ENCODE measurements around the gene ST6GALNAC3. TPM values are rescaled to one million over a fixed set of nuclear protein-coding genes. Genes with fewer than 3 reads are reported as not detected.

The ST6GALNAC3 gene
- total RNA-seq, 1 donor from 2014 or later: 5.6 TPM

DNA sequence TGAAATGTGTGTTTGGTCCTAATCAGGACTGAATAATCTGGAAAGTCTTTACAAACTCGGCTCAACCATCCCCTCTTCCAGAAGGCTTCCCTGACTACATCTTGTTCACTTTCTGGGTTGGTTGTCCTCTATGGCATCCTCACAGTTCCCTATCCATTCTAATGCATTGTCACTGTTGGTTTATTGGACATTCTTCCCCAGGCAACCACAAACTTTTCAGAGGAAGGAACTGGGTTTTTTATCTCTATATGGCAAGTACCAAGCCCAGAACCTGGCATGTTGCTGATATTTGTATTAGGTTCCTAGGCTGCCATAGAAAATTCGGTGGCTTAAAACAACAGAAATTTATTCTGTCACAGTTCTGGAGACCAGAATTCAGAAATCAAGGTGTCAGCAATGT, 429.2 kb downstream of the ST6GALNAC3 start:
- intact Hi-C loops (cut with DNase I): no loop called here

DNA sequence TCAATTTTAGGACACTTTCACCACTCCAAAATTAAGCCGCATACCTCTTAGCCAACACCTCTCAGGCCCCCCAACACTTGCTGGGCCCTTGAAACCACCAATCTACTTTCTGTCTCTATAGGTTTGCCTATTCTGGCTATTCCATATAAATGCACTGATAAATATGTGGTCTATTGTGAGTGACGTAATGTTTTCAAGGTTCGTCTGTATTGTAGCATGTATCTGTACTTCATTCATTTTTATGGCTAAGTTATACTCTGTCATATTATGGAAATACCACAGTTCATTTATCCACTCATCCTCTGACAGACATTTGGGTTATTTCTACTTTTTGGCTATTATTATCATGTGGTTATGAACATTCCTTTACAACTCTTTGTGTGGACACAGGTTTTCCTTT, 432.8 kb downstream of the ST6GALNAC3 start:
- Histone ChIP-seq H3K27ac (no peak overlapping the region), H3K27me3 (no peaks in the 10 kb centered on the region), H3K9me3 (no peaks in the 10 kb centered on the region), H3K36me3 (no peaks in the 10 kb centered on the region), H3K4me1 (no peaks in the 10 kb centered on the region), H3K4me3 (no peak overlapping the region)
- ATAC-seq (no peak), DNase-seq (no peak)
- intact Hi-C loops (cut with DNase I): no loop called here
- TF ChIP-seq, protein P1, sequence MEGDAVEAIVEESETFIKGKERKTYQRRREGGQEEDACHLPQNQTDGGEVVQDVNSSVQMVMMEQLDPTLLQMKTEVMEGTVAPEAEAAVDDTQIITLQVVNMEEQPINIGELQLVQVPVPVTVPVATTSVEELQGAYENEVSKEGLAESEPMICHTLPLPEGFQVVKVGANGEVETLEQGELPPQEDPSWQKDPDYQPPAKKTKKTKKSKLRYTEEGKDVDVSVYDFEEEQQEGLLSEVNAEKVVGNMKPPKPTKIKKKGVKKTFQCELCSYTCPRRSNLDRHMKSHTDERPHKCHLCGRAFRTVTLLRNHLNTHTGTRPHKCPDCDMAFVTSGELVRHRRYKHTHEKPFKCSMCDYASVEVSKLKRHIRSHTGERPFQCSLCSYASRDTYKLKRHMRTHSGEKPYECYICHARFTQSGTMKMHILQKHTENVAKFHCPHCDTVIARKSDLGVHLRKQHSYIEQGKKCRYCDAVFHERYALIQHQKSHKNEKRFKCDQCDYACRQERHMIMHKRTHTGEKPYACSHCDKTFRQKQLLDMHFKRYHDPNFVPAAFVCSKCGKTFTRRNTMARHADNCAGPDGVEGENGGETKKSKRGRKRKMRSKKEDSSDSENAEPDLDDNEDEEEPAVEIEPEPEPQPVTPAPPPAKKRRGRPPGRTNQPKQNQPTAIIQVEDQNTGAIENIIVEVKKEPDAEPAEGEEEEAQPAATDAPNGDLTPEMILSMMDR (IDR thresholded peaks at IDR 0.05): no peak

More for the DNA sequence above, 429.2 kb downstream of the ST6GALNAC3 start:
- H3K4me3 ChIP-seq: no peak overlapping the region
- TF ChIP-seq, protein P1 (IDR thresholded peaks at IDR 0.05): no peak
- DNase-seq (no peak), ATAC-seq (no peak)
- no peaks in the 10 kb centered on the region for H3K36me3 ChIP-seq
- no peaks in the 10 kb centered on the region for H3K27me3 ChIP-seq
- no peaks in the 10 kb centered on the region for H3K9me3 ChIP-seq
- no peak overlapping the region for H3K27ac ChIP-seq
- no peaks in the 10 kb centered on the region for H3K4me1 ChIP-seq

DNA sequence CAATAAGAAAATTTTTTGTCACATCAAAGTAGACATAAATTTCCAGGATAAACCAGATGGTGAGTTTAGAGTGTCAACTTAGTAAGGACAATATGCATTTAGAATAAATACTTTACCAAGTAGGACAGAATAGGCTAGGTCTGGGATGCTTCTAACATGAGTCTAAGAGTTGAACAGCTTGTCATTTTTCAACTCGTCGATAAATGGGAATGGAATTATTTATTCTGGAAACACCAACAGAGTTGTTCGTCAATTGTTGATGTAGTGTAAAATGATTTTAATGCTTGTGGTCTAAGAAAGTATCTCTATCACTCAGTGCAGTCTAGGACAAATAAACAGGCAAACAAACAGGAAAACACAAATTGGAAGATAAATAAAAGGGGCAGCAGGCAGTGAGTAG, 434.3 kb downstream of the ST6GALNAC3 start:
- Histone ChIP-seq H3K36me3 (no peaks in the 10 kb centered on the region), H3K4me1 (no peaks in the 10 kb centered on the region), H3K27me3 (no peaks in the 10 kb centered on the region), H3K9me3 (no peaks in the 10 kb centered on the region), H3K4me3 (no peak overlapping the region), H3K27ac (no peak overlapping the region)
- intact Hi-C loops (cut with DNase I): no loop called here
- ATAC-seq: no peak
- DNase-seq: no peak
- TF ChIP-seq, protein P1 (IDR thresholded peaks at IDR 0.05): no peak

DNA sequence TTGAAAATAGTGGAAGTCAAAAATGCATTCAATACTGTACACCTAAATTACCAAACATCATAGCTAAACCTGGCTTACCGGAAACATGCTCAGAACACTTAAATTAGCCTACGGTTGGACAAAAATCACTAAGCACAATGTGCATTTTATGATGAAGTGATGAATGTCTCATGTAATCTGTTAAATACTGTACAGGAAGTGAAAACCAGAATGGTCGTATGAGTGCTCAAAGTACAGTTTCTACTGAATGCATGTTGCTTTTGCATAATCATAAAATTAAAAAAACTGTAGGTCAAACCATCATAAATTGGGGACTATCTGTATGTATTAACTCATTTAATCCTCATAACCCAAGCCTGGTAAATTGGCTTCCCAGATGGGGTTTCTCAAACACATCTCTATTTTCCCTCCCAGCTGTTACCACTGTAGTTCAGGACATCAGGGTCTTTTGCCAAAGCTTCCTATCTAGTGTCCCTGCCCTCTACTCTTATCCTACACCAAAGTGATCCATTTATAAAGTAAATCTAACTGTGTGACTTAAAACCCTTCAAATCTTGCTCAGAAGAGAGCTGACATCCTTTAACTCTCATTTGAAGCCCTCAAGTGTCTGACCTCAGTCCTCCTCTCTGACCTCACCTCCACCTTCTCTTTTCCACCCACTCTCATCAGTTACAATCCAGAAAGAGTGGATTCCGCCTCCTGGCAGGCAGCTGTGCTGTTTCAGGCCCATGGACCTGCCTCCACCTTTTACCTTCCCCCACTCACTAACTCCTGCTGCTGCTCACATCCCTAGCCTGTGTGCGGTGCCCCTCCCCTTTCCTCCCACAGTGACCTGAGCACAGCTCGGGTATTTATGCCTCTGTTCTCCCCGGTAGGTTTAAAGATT, 436.4 kb downstream of the ST6GALNAC3 start:
- Histone ChIP-seq H3K9me3 (no peaks in the 10 kb centered on the region), H3K27ac (no peak overlapping the region), H3K4me1 (no peaks in the 10 kb centered on the region), H3K27me3 (no peaks in the 10 kb centered on the region), H3K4me3 (no peak overlapping the region), H3K36me3 (no peaks in the 10 kb centered on the region)
- intact Hi-C loops (cut with DNase I): no loop called here
- ATAC-seq (peak; percentile 52), DNase-seq (no peak)
- TF ChIP-seq, protein P1 (IDR thresholded peaks at IDR 0.05): no peak

DNA sequence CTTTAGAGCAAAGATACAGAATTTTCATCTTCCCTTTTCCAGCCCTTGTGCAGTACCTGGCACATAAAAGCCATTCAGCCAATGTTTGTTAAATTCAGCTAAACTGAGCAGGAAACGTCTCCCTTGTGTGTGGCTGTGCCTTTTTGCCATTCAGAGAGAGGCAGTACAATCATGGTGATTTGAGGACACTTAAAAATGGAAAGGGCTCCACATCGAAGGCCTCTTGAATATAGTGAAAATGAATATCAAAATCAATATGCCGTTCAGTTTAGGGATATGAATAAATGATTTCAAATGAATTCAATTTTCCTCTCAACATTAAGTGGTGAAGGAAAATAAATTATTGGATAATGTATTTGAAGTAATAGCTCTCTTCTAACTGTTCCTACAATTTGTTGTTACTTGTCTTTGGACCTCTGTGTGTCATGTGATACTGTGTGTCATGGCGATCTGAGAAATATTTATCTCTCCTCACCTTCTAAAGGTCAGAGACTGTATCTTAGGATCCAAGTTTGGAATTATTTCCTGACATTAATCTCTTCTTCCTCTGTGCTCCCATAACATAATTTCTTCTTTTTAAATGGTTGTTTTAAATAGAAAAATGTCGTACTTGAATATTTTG, 437.1 kb downstream of the ST6GALNAC3 start:
- ATAC-seq (no peak), DNase-seq (no peak)
- intact Hi-C loops (cut with DNase I): no loop called here
- TF ChIP-seq, protein P1 (IDR thresholded peaks at IDR 0.05): no peak
- H3K36me3 ChIP-seq: no peaks in the 10 kb centered on the region
- H3K27ac ChIP-seq: no peak overlapping the region
- H3K9me3 ChIP-seq: no peaks in the 10 kb centered on the region
- H3K4me3 ChIP-seq: no peak overlapping the region
- no peaks in the 10 kb centered on the region for H3K27me3 ChIP-seq
- no peaks in the 10 kb centered on the region for H3K4me1 ChIP-seq
